ENCODE results near the gene NRBP1. TPM values are rescaled to one million over a fixed set of nuclear protein-coding genes. Genes with fewer than 3 reads are reported as not detected.
A peak's percentile ranks its signal among the peaks of the same experiment; 100 is the strongest.

NRBP1 gene
- total and polyA plus RNA-seq, 9 of the 15 experiments (the other 6 are each of a cell fraction or from before 2014, with no cell fraction given), result 2.9 to 84.5 (median 36.9) TPM

- TF ChIP-seq CHD7 (IDR thresholded peaks at IDR 0.05; ENCODE audit: low read depth, low read length) (no peak), POLR2AphosphoS2 (IDR thresholded peaks at IDR 0.05; ENCODE audit: low read length) (peak; percentile 100), PKNOX1 (IDR thresholded peaks at IDR 0.05) (peak; percentile 67), NFIC (IDR thresholded peaks at IDR 0.05) (peak; percentile 70), TRIM25 (IDR thresholded peaks at IDR 0.05; ENCODE audit: borderline replicate concordance) (no peak), SIN3B (IDR thresholded peaks at IDR 0.05; ENCODE audit: low read depth) (peak; percentile 78), PTRF (tag; IDR thresholded peaks at IDR 0.05) (no peak), MAFF (IDR thresholded peaks at IDR 0.05; ENCODE audit: low read length) (no peak), GATAD2A (IDR thresholded peaks at IDR 0.05) (no peak), ZNF280B (CRISPR knock-in tag; IDR thresholded peaks at IDR 0.05) (no peak), KDM5B (IDR thresholded peaks at IDR 0.05; ENCODE audit: insufficient replicate concordance, low read depth, low read length) (no peak)
These were observed 47.5 kb upstream of the NRBP1 start, which contains the start of gene ZNF513 (continued) for GRCh38 chr2:27380626-27381545.

Measured in K562 (cell line).